Measurements from ENCODE around the gene LCN1. TPM values are rescaled to one million over a fixed set of nuclear protein-coding genes. Genes with fewer than 3 reads are reported as not detected.

Gene LCN1
- total and polyA plus RNA-seq, 2 of the 4 experiments (the other 2 are of a cell fraction) = not detected

- no peak overlapping the region for H2AFZ ChIP-seq (replicated peaks; ENCODE audit: low read length, poor library complexity)
- H3K18ac ChIP-seq (ENCODE audit: low read depth, low read length) = no peak overlapping the region
- H3K27me3 ChIP-seq (ENCODE audit: control insufficient read depth, insufficient read depth, low read length) = no peaks in the 10 kb centered on the region
- no peak overlapping the region for H3K23ac ChIP-seq (ENCODE audit: low read depth, low read length)
- 96% methylated on average over 22 of the region's 47 CpGs; no CpG with 5 or more reads in 1 of the 2 experiments for WGBS, 2 experiments (ENCODE audit: extremely low coverage in 2 of 2, insufficient read length in 1 of 2)
- no peaks in the 10 kb centered on the region for H3K9me3 ChIP-seq (ENCODE audit: control insufficient read depth, insufficient read depth, low read length)
- H3K4me2 ChIP-seq (ENCODE audit: low read depth, low read length) = no peak overlapping the region
- no peak overlapping the region for H4K5ac ChIP-seq (ENCODE audit: low read depth, low read length)
- H3K14ac ChIP-seq (replicated peaks; ENCODE audit: low read depth, low read length) = no peak overlapping the region
- peaks cover 16 to 17% of the 10 kb centered on the region in 2 experiments; a peak in 2 of 4 replicates for H3K79me1 ChIP-seq (ENCODE audit: low read depth in 1 of 2, low read length in 2 of 2)
- no peak overlapping the region for H3K9ac ChIP-seq (ENCODE audit: low read depth, low read length)
- no peak overlapping the region for H2BK120ac ChIP-seq (ENCODE audit: low read depth, low read length)
- no peak overlapping the region for H3K4me3 ChIP-seq (ENCODE audit: insufficient read depth, low read depth, low read length)
- no peak overlapping the region for H3K4ac ChIP-seq (ENCODE audit: low read depth, low read length)
- no peak overlapping the region for H2AK9ac ChIP-seq (replicated peaks; ENCODE audit: low read depth, low read length, poor library complexity)
- DNase-seq (no peak), ATAC-seq (ENCODE audit: low read depth) (no peak)
- H2AK5ac ChIP-seq (ENCODE audit: low read depth, low read length) = no peak overlapping the region
- H3K56ac ChIP-seq (ENCODE audit: extremely low read depth, insufficient read depth, low read length) = no peak overlapping the region
- H3K27ac ChIP-seq (ENCODE audit: insufficient read depth, low read length) = no peak overlapping the region
- no TSS peak for BruUV-seq (replicated peaks)
- TF ChIP-seq POLR2A (IDR thresholded peaks at IDR 0.05; ENCODE audit: low read depth, low read length) = no peak
- no peak for TF ChIP-seq CTCF (conservative IDR thresholded peaks at IDR 0.05; ENCODE audit: low read depth, low read length)
- no peak for TF ChIP-seq RFX5 (IDR thresholded peaks at IDR 0.05; ENCODE audit: low read depth, low read length)
- ChIA-PET POLR2A (ENCODE audit: unreplicated experiment) (no interaction called here), CTCF (no interaction called here)
- dilution Hi-C loops (cut with HindIII; ENCODE audit: low sequenced_read_pairs, unreplicated experiment) = no loop called here
- no peak overlapping the region for H4K8ac ChIP-seq (ENCODE audit: low read depth in 2 of 2, low read length in 2 of 2)
- intact Hi-C loops (cut with micrococcal nuclease) = no loop called here
- in situ Hi-C loops (cut with MboI; ENCODE audit: low sequenced_read_pairs) = no loop called here
- no peak overlapping the region for H2BK5ac ChIP-seq (ENCODE audit: low read depth, low read length, poor library complexity, severe bottlenecking)
- H4K20me1 ChIP-seq (ENCODE audit: insufficient read depth, low read length) = no peaks in the 10 kb centered on the region; the same call in 1 of the 2 replicates
- 0 out of 2 replicates have a peak, but pooled peaks cover 4% of the 10 kb centered on the region for H3K4me1 ChIP-seq (ENCODE audit: control insufficient read depth, insufficient read depth, low read length)
- no peaks in the 10 kb centered on the region; the same call in 1 of the 2 replicates for H3K9me1 ChIP-seq (ENCODE audit: insufficient read depth, low read length)
- peaks cover 36% of the 10 kb centered on the region for H3K36me3 ChIP-seq (ENCODE audit: control insufficient read depth, insufficient read depth, low read length)
- no peak overlapping the region for H2BK20ac ChIP-seq (ENCODE audit: low read depth, low read length)
- H2BK15ac ChIP-seq (ENCODE audit: low read depth, low read length) = no peak overlapping the region
- H4K91ac ChIP-seq (ENCODE audit: insufficient read depth, low read depth, low read length) = no peak overlapping the region
Observed at GRCh38 chr9:135484460-135485277, 36.6 kb upstream of the LCN1 start.

Measured in IMR-90 (cell line).